Prostate gland (tissue), 2 donors: ENCODE data around the gene TMEM109. TPM values are rescaled to one million over a fixed set of nuclear protein-coding genes. Genes with fewer than 3 reads are reported as not detected.

Source experiments
- DNase-seq: peaks from one replicate; pipeline ENCODE4 v3.0.0-alpha.2; 2019; ENCODE audit warnings: low spot score
- H3K27ac ChIP-seq, 2 donors: fragments of 200-600 bp; sonication (generic); 2 replicates each; pipeline ENCODE4 v1.5.1; 2017 to 2019
- H3K27me3 ChIP-seq: fragments of 200-600 bp; sonication (generic); replicated peaks from 2 replicates; pipeline ENCODE4 v1.5.1; 2019; ENCODE audit not compliant: insufficient read depth
- H3K36me3 ChIP-seq, 2 donors: fragments of 200-600 bp; sonication (generic); 1 replicate in 1 of 2; 2 replicates in 1 of 2; pipeline versions ENCODE4 v1.5.1 to v1.8.1; 2017 to 2019
- H3K4me1 ChIP-seq: fragments of 200-600 bp; sonication (generic); replicated peaks from 2 replicates; pipeline ENCODE4 v1.5.1; 2019
- H3K4me3 ChIP-seq, 2 donors: fragments of 200-600 bp; sonication (generic); 2 replicates each; pipeline ENCODE4 v1.5.1; 2017 to 2019
- H3K9me3 ChIP-seq: fragments of 200-600 bp; sonication (generic); 2 replicates; pipeline ENCODE4 v1.5.1; 2017
- CTCF ChIP-seq, 4 experiments: fragments of 200-600 bp in 2 of 4; fragments of 450-650 bp in 2 of 4; sonication (generic) in 2 of 4; IDR thresholded peaks; 1 replicate in 3 of 4; 2 replicates in 1 of 4; pipeline ENCODE4 v1.5.1; 2016 to 2019; ENCODE audit warnings: antibody characterized with exemption in 4 of 4, mild to moderate bottlenecking in 2 of 4, moderate library complexity in 2 of 4
- POLR2A ChIP-seq: fragments of 450-650 bp; IDR thresholded peaks from one replicate; pipeline ENCODE4 v1.6.1; 2016; ENCODE audit warnings: antibody characterized with exemption, mild to moderate bottlenecking
- POLR2AphosphoS5 ChIP-seq: sonication (generic); formaldehyde crosslinking; IDR thresholded peaks from one replicate; pipeline ENCODE4 v1.6.1; 2017; ENCODE audit warnings: antibody characterized with exemption
- WGBS: methylation state at CpG from one replicate; pipeline ENCODE4 v1.1.5; 2018; 5-methylcytosine and 5-hydroxymethylcytosine counted together
- intact Hi-C: fragments of 100-400 bp; cut with DNase I; formaldehyde crosslinking; loops from one replicate; pipeline ENCODE4 v1.14.2; 2022
- total RNA-seq, 2 donors: library from RNA; depleted of rRNA; stranded (reverse); fragments of >200 nt; gene quantifications; one replicate each; pipeline ENCODE4 v1.1.0, GENCODE V29; 2016

TMEM109 gene
- total RNA-seq, 2 donors from 2014 or later, result 106 to 122 TPM

- Histone ChIP-seq H3K9me3 (no peaks in the 10 kb centered on the region), H3K4me1 (no peaks in the 10 kb centered on the region), H3K36me3 (no peaks in the 10 kb centered on the region), H3K27ac (peak overlapping the region; percentile 52 to 63), H3K27me3 (no peaks in the 10 kb centered on the region), H3K4me3 (peak overlapping the region; percentile 25)
- 61% methylated on average over 3 of the region's 3 CpGs for WGBS
- no peak for DNase-seq
- TF ChIP-seq CTCF (IDR thresholded peaks at IDR 0.05) (no peak), POLR2AphosphoS5 (no peak), POLR2A (no peak)
- intact Hi-C loops, result no loop called here
Measured at GRCh38 chr11:60952742-60953170, 38.8 kb downstream of the TMEM109 start.

- H3K4me3 ChIP-seq, result no peak overlapping the region
- intact Hi-C loops, result no loop called here
- no peaks in the 10 kb centered on the region for H3K4me1 ChIP-seq
- H3K36me3 ChIP-seq, result no peaks in the 10 kb centered on the region
- no peaks in the 10 kb centered on the region for H3K9me3 ChIP-seq
- H3K27me3 ChIP-seq, result no peaks in the 10 kb centered on the region
- TF ChIP-seq CTCF (IDR thresholded peaks at IDR 0.05), result no peak
- no peak for TF ChIP-seq POLR2AphosphoS5
- TF ChIP-seq POLR2A, result no peak
- no peak overlapping the region for H3K27ac ChIP-seq
- WGBS, result 85% methylated on average over 6 of the region's 6 CpGs
- no peak for DNase-seq
Measured at GRCh38 chr11:60953781-60954180, 39.8 kb downstream of the TMEM109 start.

DNA sequence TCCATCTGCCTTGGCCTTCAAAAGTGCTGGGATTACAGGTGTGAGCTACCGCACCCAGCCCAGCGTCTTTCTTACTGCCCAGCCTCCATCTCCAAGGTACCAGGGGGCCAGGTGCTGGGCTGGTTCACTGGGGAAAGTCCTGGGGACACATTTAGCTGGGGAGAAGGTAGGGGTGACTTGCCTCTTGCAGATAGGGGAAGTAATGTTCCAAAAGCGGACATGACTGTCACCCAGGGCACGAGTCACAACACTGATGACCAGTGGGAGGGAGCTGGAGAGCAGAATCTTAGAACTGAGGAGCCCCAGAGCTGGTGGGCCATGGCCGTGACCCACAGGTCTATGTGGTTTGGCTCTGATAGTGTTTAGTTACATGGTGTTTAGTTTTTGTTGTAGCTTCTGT lies 40.5 kb downstream of the TMEM109 start:
- Histone ChIP-seq H3K9me3 (no peaks in the 10 kb centered on the region), H3K4me3 (no peak overlapping the region), H3K27me3 (no peaks in the 10 kb centered on the region), H3K36me3 (no peaks in the 10 kb centered on the region), H3K4me1 (no peaks in the 10 kb centered on the region), H3K27ac (no peak overlapping the region)
- DNase-seq, result no peak
- TF ChIP-seq CTCF (IDR thresholded peaks at IDR 0.05) (no peak), POLR2AphosphoS5 (no peak)
- 89% methylated on average over 5 of the region's 5 CpGs for WGBS
- intact Hi-C loops, result no loop called here

DNA sequence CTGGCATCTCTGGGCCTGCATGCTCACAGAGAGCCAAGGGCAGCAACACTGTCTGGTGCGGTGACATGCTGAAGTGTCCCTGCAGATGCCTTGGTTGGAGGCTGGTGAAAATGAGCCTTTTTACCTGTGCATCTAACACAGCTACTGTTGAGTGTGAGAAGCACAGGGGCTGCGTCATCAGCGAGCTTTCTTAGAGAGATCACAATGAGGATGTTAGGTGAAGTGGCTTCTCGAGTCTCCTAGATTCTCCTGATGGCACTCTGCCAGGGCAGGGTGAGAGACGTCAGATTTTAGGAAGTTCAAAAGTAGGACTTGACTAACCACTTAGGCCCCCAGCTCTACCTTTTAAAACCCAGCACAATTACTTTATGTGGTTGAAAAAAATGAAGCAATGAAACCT lies 41.6 kb downstream of the TMEM109 start:
- Histone ChIP-seq H3K4me3 (no peak overlapping the region), H3K27ac (no peak overlapping the region), H3K4me1 (no peaks in the 10 kb centered on the region), H3K36me3 (no peaks in the 10 kb centered on the region), H3K9me3 (no peaks in the 10 kb centered on the region), H3K27me3 (no peaks in the 10 kb centered on the region)
- intact Hi-C loops, result no loop called here
- 34% methylated on average over 5 of the region's 5 CpGs for WGBS
- TF ChIP-seq POLR2A (no peak), CTCF (IDR thresholded peaks at IDR 0.05) (no peak), POLR2AphosphoS5 (no peak)
- no peak for DNase-seq

GRCh38 chr11:60957188-60957587 lies 43.2 kb downstream of the TMEM109 start:
- Histone ChIP-seq H3K27me3 (no peaks in the 10 kb centered on the region), H3K9me3 (no peaks in the 10 kb centered on the region), H3K4me3 (no peak overlapping the region), H3K27ac (no peak overlapping the region), H3K4me1 (no peaks in the 10 kb centered on the region), H3K36me3 (no peaks in the 10 kb centered on the region)
- TF ChIP-seq POLR2AphosphoS5, result no peak
- no peak for TF ChIP-seq POLR2A
- no peak for TF ChIP-seq CTCF (IDR thresholded peaks at IDR 0.05)
- intact Hi-C loops, result no loop called here
- DNase-seq, result no peak
- 90% methylated on average over 4 of the region's 4 CpGs for WGBS
